Upper lobe of right lung (tissue), 1 donor: ENCODE data around the gene SLC66A1. TPM values are rescaled to one million over a fixed set of nuclear protein-coding genes. Genes with fewer than 3 reads are reported as not detected.
"Not testable (repeated sequence)": the region's sequence is repeated elsewhere in the genome, so short reads cannot be mapped to it uniquely, and the experiment has no call there.

Source experiments
- ATAC-seq: fragments of 200-7000 bp; cut with Tn5 transposase; one replicate; pipeline ENCODE4 v1.9.1; 2020; ENCODE audit warnings: mild to moderate bottlenecking, moderate library complexity
- DNase-seq: peaks from one replicate; pipeline ENCODE4 v3.0.0-alpha.2; 2020
- H3K27ac ChIP-seq: fragments of 200-600 bp; one replicate; pipeline ENCODE4 v1.8.0; 2022
- H3K27me3 ChIP-seq: fragments of 200-600 bp; one replicate; pipeline ENCODE4 v1.8.0; 2022; ENCODE audit warnings: mild to moderate bottlenecking
- H3K36me3 ChIP-seq: fragments of 200-600 bp; one replicate; pipeline ENCODE4 v1.8.0; 2022
- H3K4me1 ChIP-seq: fragments of 200-600 bp; one replicate; pipeline ENCODE4 v1.8.0; 2022
- H3K4me3 ChIP-seq: fragments of 200-600 bp; one replicate; pipeline ENCODE4 v1.8.0; 2022; ENCODE audit warnings: mild to moderate bottlenecking
- H3K9me3 ChIP-seq: fragments of 200-600 bp; one replicate; pipeline ENCODE4 v1.8.0; 2022
- intact Hi-C: fragments of 100-400 bp; cut with DNase I; formaldehyde crosslinking; loops from one replicate; pipeline ENCODE4 v1.11.0; 2022
- long read RNA-seq: library from polyadenylated mRNA; unstranded; transcript quantifications from one replicate; pipeline ENCODE4 v2.0.0, GENCODE V29; 2021
- total RNA-seq: library from RNA; stranded (reverse); fragmentation: NEBNext Ultra II Directional; extraction: Animal tissue kit (Norgen Biotek cat#: 25700); gene quantifications from one replicate; pipeline ENCODE4 v1.2.1, GENCODE V29; 2021
- TF ChIP-seq, protein P1 (sequence below): fragments of 200-600 bp; IDR thresholded peaks from one replicate; pipeline ENCODE4 v1.8.0; 2022; ENCODE audit warnings: antibody characterized with exemption
- donor health status: DM: no; HTN: yes; CAD: no; lungs with severe emphysema.

Gene SLC66A1, protein sequence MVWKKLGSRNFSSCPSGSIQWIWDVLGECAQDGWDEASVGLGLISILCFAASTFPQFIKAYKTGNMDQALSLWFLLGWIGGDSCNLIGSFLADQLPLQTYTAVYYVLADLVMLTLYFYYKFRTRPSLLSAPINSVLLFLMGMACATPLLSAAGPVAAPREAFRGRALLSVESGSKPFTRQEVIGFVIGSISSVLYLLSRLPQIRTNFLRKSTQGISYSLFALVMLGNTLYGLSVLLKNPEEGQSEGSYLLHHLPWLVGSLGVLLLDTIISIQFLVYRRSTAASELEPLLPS
- total RNA-seq, result 20.9 TPM
- long read RNA-seq, transcript PQLC2-202 (9 exons, 1,805 nt), result major isoform, 10 of 30 reads
- long read RNA-seq, transcript PQLC2-201 (8 exons, 2,153 nt), result minor isoform, 5 of 30 reads
- long read RNA-seq, partial matches to known transcripts, result 4 of 30 reads
- long read RNA-seq, other reads (novel, unspliced or antisense), result 10 of 30 reads

DNA sequence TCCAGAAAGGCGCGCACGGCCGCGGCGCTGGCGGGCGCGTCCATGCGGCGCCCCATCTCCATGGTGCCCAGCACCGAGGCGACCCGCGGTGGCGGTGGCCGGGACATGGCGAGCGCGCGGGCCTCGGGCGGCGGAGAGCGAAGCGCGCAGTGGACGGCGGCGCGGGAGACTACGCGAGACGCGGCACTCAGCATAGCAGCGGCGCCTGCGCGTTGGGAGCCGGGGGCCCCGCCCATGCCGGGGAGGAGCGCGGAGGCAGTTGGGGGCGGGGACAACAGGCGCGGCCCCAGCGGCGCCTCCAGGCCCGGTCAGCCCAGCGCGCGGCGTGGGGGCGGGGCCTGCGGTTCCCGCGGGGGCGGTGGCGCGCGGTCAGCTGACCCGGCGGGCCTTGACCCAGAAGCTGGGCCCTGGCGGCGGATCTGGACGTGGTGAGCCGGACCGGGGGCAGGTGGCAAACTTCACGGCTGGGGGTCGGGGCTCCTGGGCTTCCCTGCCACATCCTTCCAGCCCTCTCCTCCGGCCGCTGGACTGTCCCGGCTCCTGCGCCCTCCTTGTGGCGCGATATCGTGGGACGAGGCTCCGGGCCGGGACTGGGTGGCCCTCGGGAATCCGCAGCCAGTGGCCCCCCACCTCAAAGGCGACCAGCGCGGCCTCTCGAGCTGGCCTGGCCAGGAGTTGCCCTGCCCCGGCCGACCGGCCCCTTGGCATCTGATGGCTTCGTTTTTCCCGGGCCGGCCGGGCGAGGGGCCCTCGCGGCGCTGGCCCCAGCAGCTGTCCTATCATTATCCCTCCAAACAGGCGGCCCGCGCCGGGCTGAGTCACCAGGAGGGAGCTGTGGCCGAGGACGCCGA is at the start of gene SLC66A1, which contains the start of gene AKR7A2:
SLC66A1 (plus strand) TSS at position 396 of the 851 bp plus-strand sequence. CDS start 5,352 bp downstream, outside the sequence.
AKR7A2 (minus strand) TSS at position 214 of the 851 bp plus-strand sequence; CDS start at position 194, 20 bp downstream.
- Histone ChIP-seq H3K4me1 (peaks cover 15% of the 10 kb centered on the region), H3K36me3 (peaks cover 16% of the 10 kb centered on the region), H3K4me3 (peak within 1 kb of the TSS; percentile 97), H3K27ac (peak within 1 kb of the TSS; percentile 92), H3K27me3 (no peaks in the 10 kb centered on the region), H3K9me3 (no peaks in the 10 kb centered on the region)
- ATAC-seq, result peak; percentile 97
- intact Hi-C loops, result no loop called here
- DNase-seq, result peak; percentile 96
- TF ChIP-seq, protein P1, sequence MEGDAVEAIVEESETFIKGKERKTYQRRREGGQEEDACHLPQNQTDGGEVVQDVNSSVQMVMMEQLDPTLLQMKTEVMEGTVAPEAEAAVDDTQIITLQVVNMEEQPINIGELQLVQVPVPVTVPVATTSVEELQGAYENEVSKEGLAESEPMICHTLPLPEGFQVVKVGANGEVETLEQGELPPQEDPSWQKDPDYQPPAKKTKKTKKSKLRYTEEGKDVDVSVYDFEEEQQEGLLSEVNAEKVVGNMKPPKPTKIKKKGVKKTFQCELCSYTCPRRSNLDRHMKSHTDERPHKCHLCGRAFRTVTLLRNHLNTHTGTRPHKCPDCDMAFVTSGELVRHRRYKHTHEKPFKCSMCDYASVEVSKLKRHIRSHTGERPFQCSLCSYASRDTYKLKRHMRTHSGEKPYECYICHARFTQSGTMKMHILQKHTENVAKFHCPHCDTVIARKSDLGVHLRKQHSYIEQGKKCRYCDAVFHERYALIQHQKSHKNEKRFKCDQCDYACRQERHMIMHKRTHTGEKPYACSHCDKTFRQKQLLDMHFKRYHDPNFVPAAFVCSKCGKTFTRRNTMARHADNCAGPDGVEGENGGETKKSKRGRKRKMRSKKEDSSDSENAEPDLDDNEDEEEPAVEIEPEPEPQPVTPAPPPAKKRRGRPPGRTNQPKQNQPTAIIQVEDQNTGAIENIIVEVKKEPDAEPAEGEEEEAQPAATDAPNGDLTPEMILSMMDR, result no peak

DNA sequence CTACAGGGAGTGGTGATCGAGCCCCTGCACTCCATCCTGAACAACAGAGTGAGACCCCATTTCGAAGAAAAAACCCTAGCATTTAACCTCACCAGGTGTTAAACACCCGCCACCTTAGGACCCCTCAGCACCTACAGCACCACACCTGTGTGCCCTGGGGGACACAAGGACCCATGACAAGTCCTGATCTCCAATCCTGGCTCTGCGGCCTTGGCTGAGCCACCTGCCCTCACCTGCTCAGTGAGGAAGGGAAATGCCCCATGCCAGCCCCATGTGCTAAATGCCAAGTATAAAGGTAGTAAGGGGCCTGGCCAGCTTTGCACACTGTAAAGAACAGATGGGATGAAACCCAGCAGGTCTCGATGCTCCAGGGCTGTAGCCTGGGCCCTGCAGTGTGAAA is 49.4 kb upstream of the SLC66A1 start:
- no peak for ATAC-seq
- intact Hi-C loops, result no loop called here

DNA sequence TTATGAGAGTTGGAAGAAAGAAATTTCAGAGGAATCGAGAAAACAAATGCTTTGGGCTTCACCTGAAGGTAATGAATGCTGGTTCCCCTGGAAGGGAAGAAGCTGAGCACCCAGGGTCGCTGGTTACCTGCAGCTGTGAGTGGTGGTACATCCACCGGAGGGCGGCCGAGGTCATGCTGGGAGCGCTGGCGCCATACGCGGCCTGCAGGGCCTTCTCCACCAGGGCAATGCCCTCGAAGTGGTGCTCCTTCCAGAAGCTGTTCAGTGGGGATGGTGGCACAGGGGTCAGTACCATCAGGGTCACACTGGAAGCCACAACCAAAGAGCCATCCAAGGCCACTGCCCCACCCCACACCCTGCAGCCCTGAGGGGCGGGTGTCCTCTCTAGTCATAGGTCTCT is 43.7 kb upstream of the SLC66A1 start:
- Histone ChIP-seq H3K9me3 (no peaks in the 10 kb centered on the region), H3K27me3 (no peaks in the 10 kb centered on the region), H3K4me1 (no peaks in the 10 kb centered on the region), H3K4me3 (no peak overlapping the region), H3K36me3 (no peaks in the 10 kb centered on the region), H3K27ac (no peak overlapping the region)
- ATAC-seq (no peak), DNase-seq (no peak)
- intact Hi-C loops, result no loop called here
- TF ChIP-seq, protein P1, result no peak

More for the DNA sequence above, 49.4 kb upstream of the SLC66A1 start:
- TF ChIP-seq, protein P1, result no peak
- Histone ChIP-seq H3K9me3 (no peaks in the 10 kb centered on the region), H3K36me3 (peaks cover 32% of the 10 kb centered on the region), H3K4me3 (no peak overlapping the region), H3K27me3 (no peaks in the 10 kb centered on the region), H3K27ac (no peak overlapping the region), H3K4me1 (no peaks in the 10 kb centered on the region)
- DNase-seq, result no peak

DNA sequence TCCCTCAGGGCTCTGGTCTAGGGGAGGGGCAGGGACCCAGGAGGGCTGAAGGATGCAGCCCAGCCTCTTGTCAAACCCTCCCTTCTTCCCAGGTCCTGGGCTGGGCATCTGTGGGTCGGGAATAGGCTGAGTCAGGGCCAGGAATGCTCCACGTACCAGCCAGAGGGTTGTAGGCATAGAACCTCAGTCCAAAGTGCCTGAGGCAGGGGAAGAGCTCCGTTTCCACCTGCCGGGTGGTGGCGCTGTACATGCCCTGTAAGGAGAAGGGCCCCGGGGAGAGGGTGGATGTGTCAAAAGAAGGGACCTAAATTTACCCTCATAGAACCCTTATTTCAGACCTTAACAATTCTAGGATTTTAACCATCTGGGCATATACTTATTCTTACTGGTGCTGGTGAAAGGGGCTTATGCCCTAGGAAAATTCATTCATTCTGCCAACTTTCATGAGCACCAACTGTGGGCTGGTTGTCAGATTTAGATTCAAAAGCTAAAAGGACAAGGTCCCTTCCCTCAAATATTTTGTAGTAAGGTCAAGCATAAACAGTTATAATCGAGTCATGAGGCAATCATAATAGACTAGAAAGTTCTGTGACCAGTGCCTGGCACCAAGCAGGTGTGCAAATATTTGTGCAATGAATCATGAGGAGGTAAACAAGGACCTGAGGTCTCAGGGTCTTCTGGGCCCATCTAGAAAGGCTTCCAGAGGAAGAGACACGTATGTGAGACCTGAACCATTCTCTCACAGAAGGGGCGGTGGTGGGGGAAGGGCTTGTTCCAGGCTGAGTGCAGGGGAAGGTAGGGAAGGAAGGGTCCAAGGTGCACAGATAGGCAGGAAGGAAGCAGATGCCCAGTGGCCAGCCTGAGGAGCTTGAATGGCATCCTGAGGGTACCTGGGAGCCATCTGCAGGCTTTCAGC is 42.4 kb upstream of the SLC66A1 start:
- H3K4me1 ChIP-seq, H3K4me3 ChIP-seq, H3K9me3 ChIP-seq, H3K36me3 ChIP-seq, DNase-seq, ATAC-seq, H3K27ac ChIP-seq, intact Hi-C loops, H3K27me3 ChIP-seq: not testable (repeated sequence)

DNA sequence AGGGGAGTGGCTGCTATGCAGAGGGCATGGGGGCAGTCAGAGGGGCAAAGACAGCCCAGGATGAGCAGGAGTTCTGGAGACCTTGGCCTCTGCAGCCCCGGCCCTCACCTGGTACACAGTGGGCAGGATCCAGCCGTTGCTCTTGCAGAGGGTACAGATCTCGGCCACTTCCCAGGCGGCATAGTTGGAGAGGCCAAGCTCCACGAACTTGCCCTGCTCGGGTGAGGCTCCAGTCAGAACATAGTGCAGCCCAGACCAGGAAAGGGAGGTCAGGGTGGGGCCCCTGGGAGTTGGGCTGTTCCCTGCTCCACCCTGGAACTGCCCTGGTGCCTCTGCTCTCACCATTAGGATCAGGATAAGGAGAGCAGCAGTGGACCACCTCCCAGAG is 41.8 kb upstream of the SLC66A1 start:
- H3K4me3 ChIP-seq, H3K9me3 ChIP-seq, DNase-seq, H3K27ac ChIP-seq, intact Hi-C loops, H3K4me1 ChIP-seq, ATAC-seq, H3K27me3 ChIP-seq, H3K36me3 ChIP-seq: not testable (repeated sequence)

DNA sequence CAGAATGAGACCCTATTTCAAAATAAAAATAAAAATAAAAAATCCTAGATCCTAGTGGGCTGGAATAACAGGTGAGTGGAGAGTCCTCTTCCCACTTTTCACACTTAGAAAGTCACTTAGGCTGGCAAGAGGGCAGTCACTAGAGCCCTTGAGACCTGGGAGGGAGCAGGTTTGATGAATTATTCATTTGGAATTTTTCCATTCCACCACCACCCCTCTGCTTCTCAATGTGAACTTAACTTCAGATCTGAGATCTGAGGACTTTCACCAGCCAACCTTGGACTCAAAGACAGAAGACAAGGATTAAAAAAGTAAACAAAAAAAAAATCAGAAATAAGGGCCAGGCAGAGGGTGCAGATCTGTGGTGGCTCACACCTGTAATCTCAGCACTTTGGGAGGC is 40.1 kb upstream of the SLC66A1 start:
- Histone ChIP-seq H3K36me3 (no peaks in the 10 kb centered on the region), H3K27ac (no peak overlapping the region), H3K9me3 (no peaks in the 10 kb centered on the region), H3K4me1 (no peaks in the 10 kb centered on the region), H3K4me3 (no peak overlapping the region), H3K27me3 (no peaks in the 10 kb centered on the region)
- TF ChIP-seq, protein P1, result no peak
- intact Hi-C loops, result no loop called here
- ATAC-seq, result no peak
- no peak for DNase-seq
